Ovary (tissue), 9 donors: Measurements from ENCODE around the gene XIRP2. TPM values are rescaled to one million over a fixed set of nuclear protein-coding genes. Genes with fewer than 3 reads are reported as not detected.

Source experiments
- DNase-seq, 5 donors: peaks; one replicate each; pipeline ENCODE4 v3.0.0-alpha.2; 2019 to 2020
- H3K27ac ChIP-seq, 2 donors: fragments of 200-600 bp; one replicate each; pipeline versions ENCODE4 v1.5.1 to v1.8.0; 2019 to 2022
- H3K27me3 ChIP-seq: fragments of 200-600 bp; one replicate; pipeline ENCODE4 v1.8.0; 2022
- H3K36me3 ChIP-seq: fragments of 200-600 bp; sonication (generic); one replicate; pipeline ENCODE4 v1.5.1; 2019
- H3K4me1 ChIP-seq: one replicate; pipeline ENCODE4 v1.8.1; 2013; ENCODE audit warnings: mild to moderate bottlenecking, moderate library complexity; ENCODE audit not compliant: insufficient read depth
- H3K4me3 ChIP-seq: fragments of 200-600 bp; sonication (generic); one replicate; pipeline ENCODE4 v1.5.1; 2017
- H3K9me3 ChIP-seq, 2 donors: fragments of 200-600 bp in 1 of 2; sonication (generic) in 1 of 2; one replicate each; pipeline versions ENCODE4 v1.5.1 to v1.8.1; 2013 to 2019; ENCODE audit warnings: mild to moderate bottlenecking in 1 of 2, moderate library complexity in 1 of 2
- EP300 ChIP-seq: sonication (generic); formaldehyde crosslinking; IDR thresholded peaks from one replicate; pipeline ENCODE4 v1.6.1; 2017; ENCODE audit warnings: antibody characterized with exemption
- POLR2A ChIP-seq: fragments of 450-650 bp; IDR thresholded peaks from one replicate; pipeline ENCODE4 v1.6.1; 2017; ENCODE audit warnings: antibody characterized with exemption, mild to moderate bottlenecking, moderate library complexity
- WGBS, 3 donors: extraction: QIAGEN DNeasy Blood & Tissue Kit in 1 of 3; methylation state at CpG; one replicate each; pipeline versions ENCODE4 v1.1.5 to v1.1.7; 2013 to 2017; 5-methylcytosine and 5-hydroxymethylcytosine counted together
- intact Hi-C, 4 donors: fragments of 100-400 bp; cut with DNase I; formaldehyde crosslinking; loops; one replicate each; pipeline versions ENCODE4 v1.11.0 to v1.15.1; 2022 to 2023
- polyA plus RNA-seq, 2 donors: library from polyadenylated mRNA; stranded (reverse); fragments of 200-250 nt in 1 of 2; fragments of 350-450 nt in 1 of 2; fragmentation: Illumina TruSeq in 1 of 2; extraction: RNeasy Lipid Tissue Mini Kit (QIAGEN cat#74804) in 1 of 2; gene quantifications; one replicate each; pipeline ENCODE4 v1.2.3, GENCODE V29; 2013 to 2014
- total RNA-seq, 7 donors: library from RNA; depleted of rRNA in 2 of 7; stranded (reverse); fragments of >200 nt in 2 of 7; fragmentation: NEBNext Ultra II Directional in 3 of 7; extraction: Animal tissue kit (Norgen Biotek cat#: 25700) in 3 of 7; gene quantifications; one replicate each; pipeline versions ENCODE4 v1.1.0 to v1.2.4, GENCODE V29; 2016 to 2023
- TF ChIP-seq, protein P1 (sequence below), 3 donors: fragments of 450-650 bp in 2 of 3; fragments of 200-600 bp in 1 of 3; IDR thresholded peaks; one replicate each; pipeline versions ENCODE4 v1.5.1 to v1.8.0; 2016 to 2022; ENCODE audit warnings: antibody characterized with exemption in 3 of 3, mild to moderate bottlenecking in 1 of 3
- donor health status: DM: no; HTN: no; CAD: no; lungs with moderate emphysema.
- donor health status: DM: no; HTN: no; CAD: no.
- donor health status: Bipolar disorder and iron deficiency.
- donor health status: DM: yes; HTN: yes; CAD: no.
- donor health status: DM: no; HTN: no; CAD: no.
- donor health status: DM: yes; HTN: yes; CAD: no.

Gene XIRP2
- total and polyA plus RNA-seq, 9 donors: 0.03 to 0.47 (median 0.12) TPM; not detected in 4

DNA sequence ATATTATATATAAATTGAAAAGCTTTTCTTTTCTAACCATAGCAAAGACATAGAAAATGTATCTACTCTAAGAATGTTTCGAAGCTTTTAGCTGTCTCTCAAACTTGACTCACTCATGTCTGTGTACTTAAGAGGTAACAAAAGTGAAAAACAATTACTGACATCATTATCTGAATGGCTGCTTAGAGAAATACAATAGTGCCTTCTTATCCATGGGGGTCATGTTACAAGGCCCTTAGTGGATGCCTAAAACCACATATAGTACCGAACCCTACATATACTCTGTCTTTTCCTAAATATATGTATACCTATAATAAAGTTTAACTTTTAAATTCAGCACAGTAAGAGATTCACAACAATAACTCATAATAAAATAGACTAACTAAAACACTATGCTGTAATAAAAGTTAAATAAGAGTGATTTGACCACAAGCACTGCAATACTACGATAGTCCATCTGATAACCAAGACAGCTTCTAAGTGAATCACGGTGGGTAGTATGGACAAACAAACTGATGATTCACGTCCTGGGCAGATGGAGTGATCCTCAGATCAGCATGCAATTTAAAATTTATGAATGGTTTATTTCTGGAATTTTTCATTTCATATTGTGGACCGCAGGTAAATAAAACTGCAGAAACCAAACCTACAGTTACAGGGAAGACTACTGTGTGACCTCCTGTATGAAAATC, 246.2 kb downstream of the XIRP2 start:
- H3K4me3 ChIP-seq: no peak overlapping the region
- no peaks in the 10 kb centered on the region for H3K4me1 ChIP-seq
- H3K9me3 ChIP-seq: no peaks in the 10 kb centered on the region
- no peaks in the 10 kb centered on the region for H3K36me3 ChIP-seq
- DNase-seq: no peak
- 63 to 76% (median 73%) methylated on average over 6 of the region's 6 CpGs for WGBS, 3 donors
- no peaks in the 10 kb centered on the region for H3K27me3 ChIP-seq
- TF ChIP-seq, protein P1, sequence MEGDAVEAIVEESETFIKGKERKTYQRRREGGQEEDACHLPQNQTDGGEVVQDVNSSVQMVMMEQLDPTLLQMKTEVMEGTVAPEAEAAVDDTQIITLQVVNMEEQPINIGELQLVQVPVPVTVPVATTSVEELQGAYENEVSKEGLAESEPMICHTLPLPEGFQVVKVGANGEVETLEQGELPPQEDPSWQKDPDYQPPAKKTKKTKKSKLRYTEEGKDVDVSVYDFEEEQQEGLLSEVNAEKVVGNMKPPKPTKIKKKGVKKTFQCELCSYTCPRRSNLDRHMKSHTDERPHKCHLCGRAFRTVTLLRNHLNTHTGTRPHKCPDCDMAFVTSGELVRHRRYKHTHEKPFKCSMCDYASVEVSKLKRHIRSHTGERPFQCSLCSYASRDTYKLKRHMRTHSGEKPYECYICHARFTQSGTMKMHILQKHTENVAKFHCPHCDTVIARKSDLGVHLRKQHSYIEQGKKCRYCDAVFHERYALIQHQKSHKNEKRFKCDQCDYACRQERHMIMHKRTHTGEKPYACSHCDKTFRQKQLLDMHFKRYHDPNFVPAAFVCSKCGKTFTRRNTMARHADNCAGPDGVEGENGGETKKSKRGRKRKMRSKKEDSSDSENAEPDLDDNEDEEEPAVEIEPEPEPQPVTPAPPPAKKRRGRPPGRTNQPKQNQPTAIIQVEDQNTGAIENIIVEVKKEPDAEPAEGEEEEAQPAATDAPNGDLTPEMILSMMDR (IDR thresholded peaks at IDR 0.05): no peak
- no peak for TF ChIP-seq EP300
- H3K27ac ChIP-seq: no peak overlapping the region
- intact Hi-C loops: no loop called here

GRCh38 chr2:167135706-167136105, 247.4 kb downstream of the XIRP2 start:
- Histone ChIP-seq H3K4me3 (no peak overlapping the region), H3K27me3 (no peaks in the 10 kb centered on the region), H3K27ac (no peak overlapping the region), H3K4me1 (no peaks in the 10 kb centered on the region), H3K36me3 (no peaks in the 10 kb centered on the region), H3K9me3 (no peaks in the 10 kb centered on the region)
- no peak for DNase-seq
- intact Hi-C loops: no loop called here
- 25 to 42% (median 32%) methylated on average over 4 of the region's 4 CpGs for WGBS, 3 donors
- TF ChIP-seq, protein P1 (IDR thresholded peaks at IDR 0.05): no peak
- no peak for TF ChIP-seq EP300
- no peak for TF ChIP-seq POLR2A

DNA sequence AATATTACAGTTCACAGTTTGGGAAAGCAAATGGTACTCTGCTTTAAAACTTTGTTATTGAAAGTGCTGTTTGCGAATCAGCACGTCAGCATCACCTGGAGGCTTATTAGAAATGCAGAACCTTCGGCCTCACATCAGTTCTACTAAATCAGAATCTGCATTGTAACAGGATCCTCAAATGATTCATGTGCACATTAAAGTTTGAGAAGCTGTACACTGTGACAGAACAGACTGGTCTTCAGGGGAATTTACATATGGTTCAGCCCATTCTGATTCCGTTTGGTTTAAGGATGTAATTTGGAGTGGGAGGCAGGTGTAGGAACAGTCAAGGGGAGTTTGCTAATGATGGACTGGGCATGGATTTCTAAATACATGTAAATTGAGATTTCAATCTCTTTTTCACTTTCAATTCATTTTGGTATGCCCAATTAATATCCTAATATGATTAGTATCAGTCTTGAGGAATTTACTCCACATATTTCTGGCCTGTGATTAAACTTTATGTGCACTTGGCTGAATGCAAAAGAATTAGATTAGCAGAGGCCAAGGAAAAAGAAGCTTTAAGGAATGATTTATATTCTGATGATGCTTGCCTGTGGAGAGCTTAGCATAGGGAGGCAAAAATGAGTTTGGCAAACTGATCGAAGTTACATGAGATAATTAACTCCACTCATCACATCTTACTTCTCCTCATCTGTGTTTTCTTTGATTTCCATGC, 248.8 kb downstream of the XIRP2 start:
- DNase-seq: no peak
- Histone ChIP-seq H3K27me3 (no peaks in the 10 kb centered on the region), H3K36me3 (no peaks in the 10 kb centered on the region), H3K27ac (no peak overlapping the region), H3K4me3 (no peak overlapping the region), H3K9me3 (no peaks in the 10 kb centered on the region), H3K4me1 (no peaks in the 10 kb centered on the region)
- intact Hi-C loops: no loop called here
- no peak for TF ChIP-seq EP300
- no peak for TF ChIP-seq POLR2A
- TF ChIP-seq, protein P1 (IDR thresholded peaks at IDR 0.05): no peak
- 58 to 61% (median 60%) methylated on average over 5 of the region's 5 CpGs for WGBS, 3 donors

- DNase-seq: no peak
- intact Hi-C loops: loop anchor here in 1 of 4 donors (10.0 kb wide), 1 partner anchor 184 kb away; no protein-coding TSS in a partner anchor
Measured at GRCh38 chr2:167140330-167140729, 252.1 kb downstream of the XIRP2 start.

More at GRCh38 chr2:167140330-167140729, 252.1 kb downstream of the XIRP2 start:
- no peak for TF ChIP-seq EP300
- TF ChIP-seq, protein P1 (IDR thresholded peaks at IDR 0.05): no peak
- TF ChIP-seq POLR2A: no peak
- H3K27me3 ChIP-seq: no peaks in the 10 kb centered on the region
- 73 to 82% (median 78%) methylated on average over 6 of the region's 6 CpGs for WGBS, 3 donors
- no peak overlapping the region for H3K27ac ChIP-seq
- H3K4me3 ChIP-seq: no peak overlapping the region
- H3K36me3 ChIP-seq: no peaks in the 10 kb centered on the region
- H3K4me1 ChIP-seq: no peaks in the 10 kb centered on the region
- H3K9me3 ChIP-seq: no peaks in the 10 kb centered on the region
